HepG2 (cell line): Measurements from ENCODE around the gene RPL6. TPM values are rescaled to one million over a fixed set of nuclear protein-coding genes. Genes with fewer than 3 reads are reported as not detected.

Experiments used
- ATAC-seq: fragments of 200-7000 bp; cut with Tn5 transposase; 3 replicates; pipeline ENCODE4 v1.9.1; 2020; ENCODE audit warnings: mild to moderate bottlenecking, moderate library complexity
- BruUV-seq: library from RNA; stranded (reverse); fragments of 400-500 nt; replicated peaks from 2 replicates; lab custom pipeline; 2021; lab: Mats Ljungman, UMichigan
- CTCF ChIA-PET: fragments of 300-600 bp; formaldehyde crosslinking; extraction: SDS; loops from one replicate; lab custom pipeline; 2021; ENCODE audit warnings: low total read pairs, inconsistent platforms, low intra/inter-chr PET ratio; lab: Yijun Ruan, JAX
- POLR2A ChIA-PET: fragments of 350-600 bp; sonication (Branson Sonifier 250); formaldehyde crosslinking; loops from one replicate; lab custom pipeline; 2020; ENCODE audit warnings: antibody characterized with exemption, inconsistent platforms; lab: Yijun Ruan, JAX
- DNase-seq: peaks from one replicate; pipeline ENCODE4 v3.0.0-alpha.2; 2015; ENCODE audit warnings: low spot score
- FAIRE-seq: peaks from 3 replicates; lab custom pipeline; 2011; peaks lifted over from hg19 to GRCh38; lab: Jason Lieb, UNC
- H2AFZ ChIP-seq: one replicate; pipeline ENCODE4 v1.6.1; 2011; ENCODE audit warnings: low read length, inconsistent platforms
- H3K27ac ChIP-seq: fragments of 300-600 bp; 3 replicates; pipeline ENCODE4 v1.8.0; 2011; ENCODE audit warnings: mixed run types, mild to moderate bottlenecking, mixed read lengths, low read length, inconsistent platforms; ENCODE audit not compliant: insufficient read depth; ENCODE audit errors: extremely low read length
- H3K27me3 ChIP-seq, 2 experiments: fragments of 200-600 bp in 1 of 2; 2 replicates in 1 of 2; 3 replicates in 1 of 2; pipeline versions ENCODE4 v1.6.0 to v1.8.0; 2011; ENCODE audit warnings: low read length in 2 of 2, mild to moderate bottlenecking in 2 of 2, moderate library complexity in 2 of 2, inconsistent platforms in 1 of 2; ENCODE audit not compliant: insufficient read depth in 2 of 2, control insufficient read depth in 1 of 2
- H3K36me3 ChIP-seq, 2 experiments: fragments of 200-600 bp in 1 of 2; replicated peaks in 1 of 2; 2 replicates in 1 of 2; 3 replicates in 1 of 2; pipeline versions ENCODE4 v1.5.1 to v1.8.0; 2011; ENCODE audit warnings: low read length in 2 of 2, inconsistent platforms in 1 of 2; ENCODE audit not compliant: insufficient read depth in 2 of 2, control insufficient read depth in 1 of 2
- H3K4me1 ChIP-seq: 2 replicates; pipeline ENCODE4 v1.5.1; 2012; ENCODE audit warnings: low read length, inconsistent platforms; ENCODE audit not compliant: insufficient read depth
- H3K4me2 ChIP-seq: 2 replicates; pipeline ENCODE4 v1.6.0; 2011; ENCODE audit warnings: low read depth, low read length, inconsistent platforms
- H3K4me3 ChIP-seq, 3 experiments: fragments of 200-600 bp in 1 of 3; sonication (generic), shearing (Covaris generic) in 1 of 3; replicated peaks in 1 of 3; 2 replicates each; pipeline ENCODE4 v1.5.1; 2011 to 2016; ENCODE audit warnings: low read length in 3 of 3, inconsistent platforms in 2 of 3, low read depth in 2 of 3, mild to moderate bottlenecking in 2 of 3, control low read depth in 1 of 3, mixed read lengths in 1 of 3; ENCODE audit not compliant: insufficient read depth in 1 of 3
- H3K79me2 ChIP-seq: one replicate; pipeline ENCODE4 v1.6.1; 2011; ENCODE audit warnings: low read length, inconsistent platforms; ENCODE audit not compliant: insufficient read depth
- H3K9ac ChIP-seq: 2 replicates; pipeline ENCODE4 v1.6.0; 2011; ENCODE audit warnings: mild to moderate bottlenecking, low read depth, low read length, inconsistent platforms; ENCODE audit not compliant: insufficient read depth
- H3K9me3 ChIP-seq: 2 replicates; pipeline ENCODE4 v1.5.1; 2012; ENCODE audit warnings: mild to moderate bottlenecking, low read length
- H4K20me1 ChIP-seq: 2 replicates; pipeline ENCODE4 v1.6.0; 2011; ENCODE audit warnings: inconsistent platforms, mild to moderate bottlenecking, low read length, moderate library complexity; ENCODE audit not compliant: insufficient read depth
- ATM ChIP-seq: fragments of 450-650 bp; IDR thresholded peaks from 2 replicates; pipeline ENCODE4 v1.7.1; 2017; ENCODE audit warnings: mild to moderate bottlenecking, borderline replicate concordance
- ATRX ChIP-seq: sonication (generic); formaldehyde crosslinking; IDR thresholded peaks from 2 replicates; pipeline ENCODE4 v1.4.0; 2020; ENCODE audit warnings: missing genetic modification reagents, borderline replicate concordance
- DMAP1 ChIP-seq: IDR thresholded peaks from 2 replicates; pipeline ENCODE4 v1.6.1; 2016
- GATAD1 ChIP-seq: IDR thresholded peaks from 2 replicates; pipeline ENCODE4 v1.6.1; 2016; ENCODE audit warnings: missing genetic modification reagents, missing compliant biosample characterization
- HNRNPL ChIP-seq: fragments of 200-400 bp; formaldehyde crosslinking; IDR thresholded peaks from 2 replicates; pipeline ENCODE4 v1.6.1; 2017; ENCODE audit warnings: mild to moderate bottlenecking, low read depth, low read length
- KAT2B ChIP-seq: fragments of 150-350 bp; IDR thresholded peaks from 2 replicates; pipeline ENCODE4 v1.6.1; 2014; ENCODE audit warnings: low read depth, low read length, borderline replicate concordance
- KLF15 ChIP-seq: sonication (generic); formaldehyde crosslinking; IDR thresholded peaks from 2 replicates; pipeline ENCODE4 v1.8.1; 2023; ENCODE audit warnings: borderline replicate concordance, mild to moderate bottlenecking, inconsistent platforms, missing genetic modification reagents, mixed read lengths
- MEF2D ChIP-seq: sonication (generic); formaldehyde crosslinking; IDR thresholded peaks from 2 replicates; pipeline ENCODE4 v1.5.1; 2020; ENCODE audit warnings: mild to moderate bottlenecking, missing genetic modification reagents
- MIER2 ChIP-seq: IDR thresholded peaks from 2 replicates; pipeline ENCODE4 v1.6.1; 2016; ENCODE audit warnings: missing biosample characterization, missing genetic modification reagents
- ONECUT2 ChIP-seq: sonication (generic); formaldehyde crosslinking; IDR thresholded peaks from 2 replicates; pipeline ENCODE4 v1.4.0; 2020; ENCODE audit warnings: missing genetic modification reagents
- RCOR2 ChIP-seq: IDR thresholded peaks from 2 replicates; pipeline ENCODE4 v1.6.1; 2016; ENCODE audit warnings: missing biosample characterization, missing genetic modification reagents
- TARDBP ChIP-seq: sonication (generic); formaldehyde crosslinking; IDR thresholded peaks from 2 replicates; pipeline ENCODE4 v1.8.0; 2022; ENCODE audit warnings: mild to moderate bottlenecking, missing genetic modification reagents
- TCF7 ChIP-seq: sonication (generic); IDR thresholded peaks from 2 replicates; pipeline ENCODE4 v1.6.1; 2016; ENCODE audit warnings: antibody characterized with exemption, low read depth
- ZNF17 ChIP-seq: sonication (generic); formaldehyde crosslinking; IDR thresholded peaks from 2 replicates; pipeline ENCODE4 v1.5.0; 2020; ENCODE audit warnings: mild to moderate bottlenecking, missing genetic modification reagents
- ZNF256 ChIP-seq: sonication (generic); formaldehyde crosslinking; conservative IDR thresholded peaks from 2 replicates; pipeline ENCODE4 v1.4.0; 2020; ENCODE audit warnings: missing genetic modification reagents
- ZNF597 ChIP-seq: sonication (generic); formaldehyde crosslinking; IDR thresholded peaks from 2 replicates; pipeline ENCODE4 v1.5.0; 2020; ENCODE audit warnings: missing genetic modification reagents
- ZNF619 ChIP-seq: sonication (generic); formaldehyde crosslinking; IDR thresholded peaks from 2 replicates; pipeline ENCODE4 v1.4.0; 2020; ENCODE audit warnings: mild to moderate bottlenecking, missing genetic modification reagents
- ZNF782 ChIP-seq: sonication (generic); formaldehyde crosslinking; IDR thresholded peaks from 2 replicates; pipeline ENCODE4 v1.4.0; 2020; ENCODE audit warnings: missing genetic modification reagents, mild to moderate bottlenecking, borderline replicate concordance
- WGBS: methylation state at CpG from one replicate; pipeline ENCODE4 v1.1.6; 2017; ENCODE audit warnings: low lambda C conversion rate; 5-methylcytosine and 5-hydroxymethylcytosine counted together
- in situ Hi-C: cut with HindIII; loops from 2 replicates; pipeline ENCODE4 v1.10.0; 2017; ENCODE audit warnings: low pct_unique_long_range_greater_than_20kb; ENCODE audit not compliant: extremely low pct_ligation_motif_present
- intact Hi-C: fragments of 100-400 bp; cut with micrococcal nuclease; formaldehyde crosslinking; loops from one replicate; pipeline ENCODE4 v1.10.0; 2022; ENCODE audit not compliant: unreplicated experiment
- polyA plus RNA-seq, 8 experiments: library from polyadenylated mRNA; depleted of rRNA in 3 of 8; stranded (reverse) in 7 of 8; unstranded in 1 of 8; fragments of >200 nt; fragmentation: Illumina TruSeq in 4 of 8; extraction: Trizol in 4 of 8; gene quantifications; 2 replicates each; pipeline versions ENCODE4 v1.2.1 to v1.2.3, GENCODE V29; 2011 to 2016; ENCODE audit warnings: low read depth in 4 of 8, missing spikeins in 1 of 8, mixed read lengths in 1 of 8; ENCODE audit not compliant: insufficient read depth in 1 of 8
- total RNA-seq, 5 experiments: library from RNA; depleted of rRNA; stranded (reverse); fragments of >200 nt; fragmentation: Illumina TruSeq; extraction: Trizol; gene quantifications; 2 replicates each; pipeline ENCODE4 v1.2.3, GENCODE V29; 2016; ENCODE audit warnings: low read depth in 1 of 5
- TF ChIP-seq, protein P1 (sequence below): sonication (generic); formaldehyde crosslinking; IDR thresholded peaks from 2 replicates; pipeline ENCODE4 v1.5.1; 2020; ENCODE audit warnings: missing genetic modification reagents, mild to moderate bottlenecking, borderline replicate concordance
- TF ChIP-seq, protein P2 (sequence below): IDR thresholded peaks from 2 replicates; pipeline ENCODE4 v1.6.1; 2016; ENCODE audit warnings: missing compliant biosample characterization, missing genetic modification reagents, borderline replicate concordance

Gene RPL6
- total and polyA plus RNA-seq, 2 of the 13 experiments (the other 11 are each of a cell fraction or from before 2014, with no cell fraction given), result 1,551 to 1,719 TPM

DNA sequence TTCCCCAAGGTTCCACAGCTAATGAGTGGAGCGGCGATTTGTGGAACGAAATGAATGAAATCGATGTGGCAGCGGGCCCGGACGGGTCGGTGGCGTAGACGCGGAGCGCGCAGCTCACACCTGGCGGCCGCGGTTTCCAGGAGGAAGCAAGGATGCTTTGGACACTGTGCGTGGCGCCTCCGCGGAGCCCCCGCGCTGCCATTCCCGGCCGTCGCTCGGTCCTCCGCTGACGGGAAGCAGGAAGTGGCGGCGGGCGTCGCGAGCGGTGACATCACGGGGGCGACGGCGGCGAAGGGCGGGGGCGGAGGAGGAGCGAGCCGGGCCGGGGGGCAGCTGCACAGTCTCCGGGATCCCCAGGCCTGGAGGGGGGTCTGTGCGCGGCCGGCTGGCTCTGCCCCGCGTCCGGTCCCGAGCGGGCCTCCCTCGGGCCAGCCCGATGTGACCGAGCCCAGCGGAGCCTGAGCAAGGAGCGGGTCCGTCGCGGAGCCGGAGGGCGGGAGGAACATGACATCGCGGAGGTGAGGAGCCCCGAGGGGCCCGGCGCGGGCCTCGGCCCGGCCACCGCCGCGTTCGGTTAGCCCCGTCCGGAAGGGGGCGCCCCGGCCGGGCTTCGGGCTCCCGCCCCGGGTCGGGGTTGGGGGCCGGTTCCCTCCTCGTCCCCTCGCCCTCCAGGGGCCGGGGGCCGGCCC lies 9.3 kb upstream of the RPL6 start, which contains the start of gene PTPN11:
Gene PTPN11 (plus strand): TSS at position 340 of the 689 bp plus-strand sequence. CDS start 165 bp downstream, at position 505.
- intact Hi-C loops, result no loop called here
- Histone ChIP-seq H4K20me1 (no peaks in the 10 kb centered on the region), H3K4me2 (peak within 1 kb of the TSS; percentile 84), H3K27me3 (no peaks in the 10 kb centered on the region; a peak in 1 of 5 replicates), H3K36me3 (no peaks in the 10 kb centered on the region), H3K4me1 (peaks cover 56% of the 10 kb centered on the region), H3K9me3 (no peaks in the 10 kb centered on the region), H3K27ac (peak within 1 kb of the TSS; percentile 87), H3K79me2 (peaks cover 37% of the 10 kb centered on the region), H3K9ac (peak within 1 kb of the TSS; percentile 91), H2AFZ (peak within 1 kb of the TSS; percentile 2), H3K4me3 (peak within 1 kb of the TSS; percentile 64 to 94 (median 88))
- FAIRE-seq (no peak), ATAC-seq (peak; percentile 81), DNase-seq (peak; percentile 55)
- POLR2A ChIA-PET, result interaction anchor here (1.3 kb wide), 1 partner anchor 406 kb away, joined by 5 read pairs; the partner anchor contains the start of genes ERP29 and TMEM116
- BruUV-seq, result no TSS peak
- CTCF ChIA-PET, result no interaction called here
- 3% methylated on average over 17 of the region's 89 CpGs for WGBS
- in situ Hi-C loops, result loop anchor here (10.0 kb wide), 1 partner anchor 304 kb away; no protein-coding TSS in a partner anchor
- TF ChIP-seq ZNF17, result no peak
- 0 out of 2 replicates have a peak, but pooled peaks have one; percentile 9 for TF ChIP-seq HNRNPL
- TF ChIP-seq ATM, result no peak
- TF ChIP-seq ZNF782 (CRISPR knock-in tag), result peak; percentile 72; the same call in 1 of the 2 replicates
- TF ChIP-seq ZNF256 (CRISPR knock-in tag), result no peak
- no peak for TF ChIP-seq MIER2
- TF ChIP-seq ATRX, result no peak
- TF ChIP-seq KAT2B, result no peak
- TF ChIP-seq ONECUT2, result peak; percentile 50; the same call in 1 of the 2 replicates
- no peak for TF ChIP-seq ZNF597
- no peak for TF ChIP-seq TCF7
- TF ChIP-seq, protein P1, sequence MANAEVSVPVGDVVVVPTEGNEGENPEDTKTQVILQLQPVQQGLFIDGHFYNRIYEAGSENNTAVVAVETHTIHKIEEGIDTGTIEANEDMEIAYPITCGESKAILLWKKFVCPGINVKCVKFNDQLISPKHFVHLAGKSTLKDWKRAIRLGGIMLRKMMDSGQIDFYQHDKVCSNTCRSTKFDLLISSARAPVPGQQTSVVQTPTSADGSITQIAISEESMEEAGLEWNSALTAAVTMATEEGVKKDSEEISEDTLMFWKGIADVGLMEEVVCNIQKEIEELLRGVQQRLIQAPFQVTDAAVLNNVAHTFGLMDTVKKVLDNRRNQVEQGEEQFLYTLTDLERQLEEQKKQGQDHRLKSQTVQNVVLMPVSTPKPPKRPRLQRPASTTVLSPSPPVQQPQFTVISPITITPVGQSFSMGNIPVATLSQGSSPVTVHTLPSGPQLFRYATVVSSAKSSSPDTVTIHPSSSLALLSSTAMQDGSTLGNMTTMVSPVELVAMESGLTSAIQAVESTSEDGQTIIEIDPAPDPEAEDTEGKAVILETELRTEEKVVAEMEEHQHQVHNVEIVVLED (CRISPR knock-in tag), result peak; percentile 87
- no peak for TF ChIP-seq RCOR2
- peak; percentile 70; the same call in 1 of the 2 replicates for TF ChIP-seq TARDBP (CRISPR knock-in tag)
- TF ChIP-seq DMAP1, result 0 out of 2 replicates have a peak, but pooled peaks have one; percentile 41
- TF ChIP-seq KLF15 (CRISPR knock-in tag), result no peak
- TF ChIP-seq GATAD1, result peak; percentile 97
- TF ChIP-seq ZNF619 (CRISPR knock-in tag), result no peak; the same call in none of the 2 replicates
- peak; percentile 44; the same call in 1 of the 2 replicates for TF ChIP-seq MEF2D (CRISPR knock-in tag)
- TF ChIP-seq, protein P2, sequence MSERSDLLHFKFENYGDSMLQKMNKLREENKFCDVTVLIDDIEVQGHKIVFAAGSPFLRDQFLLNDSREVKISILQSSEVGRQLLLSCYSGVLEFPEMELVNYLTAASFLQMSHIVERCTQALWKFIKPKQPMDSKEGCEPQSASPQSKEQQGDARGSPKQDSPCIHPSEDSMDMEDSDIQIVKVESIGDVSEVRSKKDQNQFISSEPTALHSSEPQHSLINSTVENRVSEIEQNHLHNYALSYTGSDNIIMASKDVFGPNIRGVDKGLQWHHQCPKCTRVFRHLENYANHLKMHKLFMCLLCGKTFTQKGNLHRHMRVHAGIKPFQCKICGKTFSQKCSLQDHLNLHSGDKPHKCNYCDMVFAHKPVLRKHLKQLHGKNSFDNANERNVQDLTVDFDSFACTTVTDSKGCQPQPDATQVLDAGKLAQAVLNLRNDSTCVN (CRISPR knock-in tag), result 0 out of 2 replicates have a peak, but pooled peaks have one; percentile 74
